ENCODE results near the gene PINLYP.

- TF ChIP-seq USF2 (CRISPR knock-in tag; IDR thresholded peaks at IDR 0.05) (no peak), BRCA1 (IDR thresholded peaks at IDR 0.05) (no peak), BRCA1 (CRISPR knock-in tag; IDR thresholded peaks at IDR 0.05) (no peak), SRSF9 (IDR thresholded peaks at IDR 0.05; ENCODE audit: borderline replicate concordance, low read depth, low read length) (no peak), CREBBP (IDR thresholded peaks at IDR 0.05; ENCODE audit: low read depth, low read length) (no peak), RNF2 (IDR thresholded peaks at IDR 0.05) (no peak), MAFG (tag; conservative IDR thresholded peaks at IDR 0.05) (no peak), EZH2 (IDR thresholded peaks at IDR 0.05; ENCODE audit: borderline replicate concordance, low read depth, low read length) (no peak)
- TF ChIP-seq, protein P1, sequence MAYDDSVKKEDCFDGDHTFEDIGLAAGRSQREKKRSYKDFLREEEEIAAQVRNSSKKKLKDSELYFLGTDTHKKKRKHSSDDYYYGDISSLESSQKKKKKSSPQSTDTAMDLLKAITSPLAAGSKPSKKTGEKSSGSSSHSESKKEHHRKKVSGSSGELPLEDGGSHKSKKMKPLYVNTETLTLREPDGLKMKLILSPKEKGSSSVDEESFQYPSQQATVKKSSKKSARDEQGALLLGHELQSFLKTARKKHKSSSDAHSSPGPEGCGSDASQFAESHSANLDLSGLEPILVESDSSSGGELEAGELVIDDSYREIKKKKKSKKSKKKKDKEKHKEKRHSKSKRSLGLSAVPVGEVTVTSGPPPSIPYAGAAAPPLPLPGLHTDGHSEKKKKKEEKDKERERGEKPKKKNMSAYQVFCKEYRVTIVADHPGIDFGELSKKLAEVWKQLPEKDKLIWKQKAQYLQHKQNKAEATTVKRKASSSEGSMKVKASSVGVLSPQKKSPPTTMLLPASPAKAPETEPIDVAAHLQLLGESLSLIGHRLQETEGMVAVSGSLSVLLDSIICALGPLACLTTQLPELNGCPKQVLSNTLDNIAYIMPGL (CRISPR knock-in tag; IDR thresholded peaks at IDR 0.05): no peak
These were observed 55.9 kb downstream of the PINLYP start for GRCh38 chr19:43631491-43631890.

Data from K562 (cell line).